Cardiac fibroblast (primary cell): ENCODE results near the gene SELENOM.
"Not testable (repeated sequence)": the region's sequence is repeated elsewhere in the genome, so short reads cannot be mapped to it uniquely, and the experiment has no call there.

Experiments
- DNase-seq, 2 donors: peaks; one replicate each; pipeline versions ENCODE4 v3.0.0 to v3.0.0-alpha.2; 2010; ENCODE audit warnings: low read depth in 2 of 2
- H3K4me3 ChIP-seq, 2 donors: replicated peaks in 1 of 2; 1 replicate in 1 of 2; 2 replicates in 1 of 2; pipeline ENCODE4 v1.5.1; 2011; ENCODE audit warnings: low read depth in 2 of 2, low read length in 2 of 2, mild to moderate bottlenecking in 2 of 2, moderate library complexity in 1 of 2
- CTCF ChIP-seq: IDR thresholded peaks from one replicate; pipeline ENCODE4 v1.5.1; 2011; ENCODE audit warnings: low read depth, mild to moderate bottlenecking, low read length, inconsistent platforms

The SELENOM gene

GRCh38 chr22:31068970-31069369 is 38.4 kb downstream of the SELENOM start:
- TF ChIP-seq CTCF, result no peak
- H3K4me3 ChIP-seq, result no peak overlapping the region
- DNase-seq, result no peak

- H3K4me3 ChIP-seq, result no peak overlapping the region
- no peak for TF ChIP-seq CTCF
- no peak for DNase-seq
Measured at GRCh38 chr22:31064369-31064768, 43.0 kb downstream of the SELENOM start.

DNA sequence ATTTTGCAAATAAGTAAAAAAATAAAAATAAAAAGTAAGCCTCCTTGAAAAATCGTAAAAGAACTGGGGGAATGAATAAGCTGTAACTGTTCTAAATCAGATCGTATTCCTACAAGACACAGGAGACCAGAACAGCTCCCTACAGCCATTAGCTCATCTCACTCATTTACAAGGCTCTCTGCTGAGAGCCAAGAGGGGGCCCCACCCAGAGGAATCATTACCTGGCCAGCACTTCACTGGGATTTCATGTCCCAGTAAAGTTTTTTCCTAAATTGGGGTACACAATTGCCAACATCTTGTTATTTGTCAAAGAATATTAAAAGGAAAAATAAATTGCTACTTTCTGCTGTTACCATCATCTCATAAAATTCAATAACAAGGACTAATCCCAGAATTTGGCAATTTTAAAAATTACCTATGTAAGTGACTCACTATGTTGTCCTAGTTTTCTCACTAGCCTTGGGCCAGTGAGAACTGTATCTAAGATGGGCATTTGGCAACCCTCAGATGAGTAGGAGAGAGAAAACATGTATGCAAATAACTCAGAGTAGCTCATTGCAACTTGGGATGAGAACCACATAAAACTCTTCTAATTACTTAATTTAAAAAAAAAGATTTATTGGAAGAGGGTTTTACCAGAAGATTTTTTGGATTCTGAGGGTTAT is 44.7 kb downstream of the SELENOM start:
- no peak for TF ChIP-seq CTCF
- H3K4me3 ChIP-seq, result no peak overlapping the region
- DNase-seq, result peak in 1 of 2 donors; percentile 49

DNA sequence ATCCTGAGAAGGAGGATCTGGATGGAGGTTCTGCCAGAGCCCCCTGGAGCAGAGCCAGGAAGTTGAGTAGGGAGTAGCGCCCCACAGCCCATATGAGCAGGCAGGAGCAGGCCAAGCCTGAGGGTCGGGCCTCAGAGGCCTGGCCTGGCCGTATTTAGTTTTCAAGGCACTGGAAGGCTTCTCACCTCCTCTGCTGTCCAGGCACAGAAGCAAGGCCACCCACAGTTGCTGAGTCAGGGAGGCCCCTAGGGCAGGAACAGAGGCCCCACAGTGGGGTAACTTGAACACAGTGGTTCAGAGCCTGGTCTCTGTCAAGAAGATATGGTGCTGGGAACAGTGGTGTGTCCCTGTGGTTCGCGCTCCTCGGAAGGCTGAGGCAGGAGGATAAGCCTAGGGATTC is 47.7 kb downstream of the SELENOM start:
- not testable (repeated sequence) for H3K4me3 ChIP-seq
- DNase-seq, result peak in 1 of 2 donors; percentile 40

DNA sequence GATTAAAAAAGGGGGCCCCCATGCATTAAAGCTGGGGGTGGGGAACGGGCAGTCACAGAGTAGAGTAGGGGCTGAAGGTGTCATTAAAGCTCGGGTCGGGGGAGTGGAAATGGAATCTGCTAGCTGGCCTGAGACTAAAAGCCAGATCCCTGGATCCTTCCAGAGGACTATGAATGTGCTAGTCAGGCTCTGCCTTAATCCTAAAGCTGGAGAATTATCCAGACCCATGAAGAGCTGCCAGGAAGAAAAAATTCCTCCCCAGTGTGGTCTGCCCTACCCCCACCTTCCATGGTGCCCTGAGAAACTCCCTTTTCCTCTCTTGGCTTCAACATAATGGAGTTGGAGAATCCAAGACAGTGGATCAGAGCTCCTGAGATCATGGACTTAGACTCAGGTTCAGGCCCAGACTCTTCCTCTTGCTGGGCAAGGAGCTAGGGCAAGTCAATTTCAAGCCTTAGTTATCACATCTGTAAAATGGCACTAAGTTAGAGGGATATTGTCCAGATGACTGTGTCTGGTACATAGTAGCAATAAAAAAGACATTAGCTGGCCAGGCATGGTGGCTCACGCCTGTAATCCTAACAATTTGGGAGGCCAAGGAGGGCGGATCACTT is 50.3 kb downstream of the SELENOM start:
- H3K4me3 ChIP-seq, result no peak overlapping the region
- TF ChIP-seq CTCF, result no peak
- DNase-seq, result peak in 1 of 2 donors; percentile 59

GRCh38 chr22:31055635-31056159 is 51.7 kb downstream of the SELENOM start:
- DNase-seq, result peak; percentile 98 to 99
- no peak for TF ChIP-seq CTCF
- no peak overlapping the region for H3K4me3 ChIP-seq

GRCh38 chr22:31055117-31055634 is 52.2 kb downstream of the SELENOM start:
- H3K4me3 ChIP-seq, result no peak overlapping the region
- no peak for TF ChIP-seq CTCF
- no peak for DNase-seq
